K562 treated with DMSO at 1 percent for 12 hours (cell line): ENCODE results near the gene DNAH2. TPM values are rescaled to one million over a fixed set of nuclear protein-coding genes. Genes with fewer than 3 reads are reported as not detected.

Source experiments
- total RNA-seq: library from RNA; unstranded; fragments of 300-600 nt; gene quantifications from 2 replicates; pipeline ENCODE4 v1.2.3, GENCODE V29; 2022; ENCODE audit not compliant: insufficient read depth

Gene DNAH2, protein sequence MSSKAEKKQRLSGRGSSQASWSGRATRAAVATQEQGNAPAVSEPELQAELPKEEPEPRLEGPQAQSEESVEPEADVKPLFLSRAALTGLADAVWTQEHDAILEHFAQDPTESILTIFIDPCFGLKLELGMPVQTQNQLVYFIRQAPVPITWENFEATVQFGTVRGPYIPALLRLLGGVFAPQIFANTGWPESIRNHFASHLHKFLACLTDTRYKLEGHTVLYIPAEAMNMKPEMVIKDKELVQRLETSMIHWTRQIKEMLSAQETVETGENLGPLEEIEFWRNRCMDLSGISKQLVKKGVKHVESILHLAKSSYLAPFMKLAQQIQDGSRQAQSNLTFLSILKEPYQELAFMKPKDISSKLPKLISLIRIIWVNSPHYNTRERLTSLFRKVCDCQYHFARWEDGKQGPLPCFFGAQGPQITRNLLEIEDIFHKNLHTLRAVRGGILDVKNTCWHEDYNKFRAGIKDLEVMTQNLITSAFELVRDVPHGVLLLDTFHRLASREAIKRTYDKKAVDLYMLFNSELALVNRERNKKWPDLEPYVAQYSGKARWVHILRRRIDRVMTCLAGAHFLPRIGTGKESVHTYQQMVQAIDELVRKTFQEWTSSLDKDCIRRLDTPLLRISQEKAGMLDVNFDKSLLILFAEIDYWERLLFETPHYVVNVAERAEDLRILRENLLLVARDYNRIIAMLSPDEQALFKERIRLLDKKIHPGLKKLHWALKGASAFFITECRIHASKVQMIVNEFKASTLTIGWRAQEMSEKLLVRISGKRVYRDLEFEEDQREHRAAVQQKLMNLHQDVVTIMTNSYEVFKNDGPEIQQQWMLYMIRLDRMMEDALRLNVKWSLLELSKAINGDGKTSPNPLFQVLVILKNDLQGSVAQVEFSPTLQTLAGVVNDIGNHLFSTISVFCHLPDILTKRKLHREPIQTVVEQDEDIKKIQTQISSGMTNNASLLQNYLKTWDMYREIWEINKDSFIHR (N-terminal part only)
- not detected in 2 replicates for total RNA-seq

DNA sequence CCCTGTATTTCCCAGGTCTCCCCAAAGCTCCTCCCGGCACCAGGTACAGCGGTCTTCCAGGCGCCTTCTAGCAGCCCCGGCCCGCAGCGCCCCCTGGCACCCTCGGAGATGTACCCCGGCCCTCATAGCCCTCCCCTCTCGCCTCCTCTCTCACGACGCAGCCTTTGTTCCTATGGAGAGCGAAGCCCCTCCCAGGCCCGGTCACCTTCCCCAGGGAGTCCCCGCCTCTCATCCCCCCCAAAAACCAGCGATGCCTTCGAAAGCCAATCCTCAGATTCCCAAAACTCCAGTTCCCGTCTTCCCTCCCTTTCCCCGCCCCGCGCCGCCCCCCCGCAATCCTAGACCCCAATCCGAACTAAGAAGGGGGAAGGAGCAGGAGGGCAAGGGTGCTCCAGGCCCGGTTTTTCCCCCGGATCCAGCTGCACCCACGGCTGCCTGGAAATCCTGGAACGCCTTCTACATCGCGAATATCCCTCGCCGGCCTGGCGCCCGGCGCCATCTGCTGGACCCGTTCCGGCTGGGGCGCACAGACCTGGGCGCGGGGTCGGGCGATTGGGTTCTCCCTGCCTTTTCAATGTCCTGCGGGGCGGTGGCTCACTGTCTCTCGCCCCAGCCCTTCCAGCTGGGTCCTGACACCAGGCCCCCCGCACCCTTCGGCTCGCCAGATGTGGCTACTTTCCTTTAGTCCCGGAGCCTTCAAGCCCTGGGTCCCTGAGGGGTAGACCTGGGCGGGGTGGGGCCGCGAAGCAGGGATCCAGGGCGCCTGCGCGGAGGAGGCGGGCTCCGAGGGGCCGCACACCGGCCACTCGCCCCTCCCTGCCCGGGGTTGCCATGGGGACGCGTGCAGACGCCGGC is at the start of gene DNAH2:
TSS of gene DNAH2 (plus strand) at position 844 of the 855 bp plus-strand sequence. CDS start 1,991 bp downstream, outside the sequence.

DNA sequence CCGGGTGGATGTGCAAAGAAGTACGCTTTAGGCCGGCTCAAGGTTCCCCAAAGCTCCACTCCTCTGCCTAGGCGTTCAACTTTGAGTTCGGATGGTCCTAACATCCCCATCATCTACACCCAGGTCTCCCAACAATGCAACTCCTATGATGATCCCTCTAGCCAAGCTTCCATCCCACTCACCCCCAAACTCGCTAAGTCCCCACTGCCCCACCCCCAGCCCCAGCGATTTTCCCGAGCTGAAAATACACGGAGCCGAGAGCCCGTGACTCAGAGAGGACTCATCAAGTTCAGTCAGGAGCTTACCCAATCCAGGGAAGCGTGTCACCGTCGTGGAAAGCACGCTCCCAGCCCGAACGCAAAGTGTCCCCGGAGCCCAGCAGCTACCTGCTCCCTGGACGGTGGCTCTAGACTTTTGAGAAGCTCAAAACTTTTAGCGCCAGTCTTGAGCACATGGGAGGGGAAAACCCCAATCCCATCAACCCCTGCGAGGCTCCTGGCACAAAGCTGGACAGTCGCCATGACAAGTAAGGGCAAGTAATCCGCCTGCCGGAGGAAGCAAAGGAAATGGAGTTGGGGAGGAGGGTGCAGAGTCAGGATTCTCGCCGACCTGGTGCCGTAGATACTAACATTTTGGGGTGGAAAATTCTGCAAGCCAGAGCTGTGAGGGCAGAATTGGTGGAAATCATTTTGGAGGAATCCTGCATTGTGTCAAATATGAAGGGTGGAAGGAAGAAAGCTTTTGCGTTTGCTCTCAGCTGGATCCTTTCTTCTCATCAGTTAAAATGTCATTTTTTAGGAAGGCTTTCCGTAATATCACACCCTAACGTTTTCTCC is 30.3 kb upstream of the DNAH2 start, which contains the start of gene TP53:
TSS of gene TP53 (minus strand) at position 419 of the 836 bp plus-strand sequence. CDS start 10,896 bp downstream, outside the sequence.

GRCh38 chr17:7687908-7688807 is 29.4 kb upstream of the DNAH2 start, which contains the start of gene WRAP53:
TSS of gene WRAP53 (plus strand) at chr17:7688477. CDS start at chr17:7688649, 172 bp downstream.

GRCh38 chr17:7704601-7705268 is 12.8 kb upstream of the DNAH2 start, which contains the start of gene EFNB3:
TSS of gene EFNB3 (plus strand) at chr17:7705202. CDS start at chr17:7705599, 397 bp downstream.

GRCh38 chr17:7833795-7834541 is 116.4 kb downstream of the DNAH2 start, which contains the start of gene KDM6B:
TSS of gene KDM6B (plus strand) at chr17:7834217. CDS start at chr17:7845555, 11,338 bp downstream.

GRCh38 chr17:7854851-7855659 is 137.5 kb downstream of the DNAH2 start, which contains the start of gene TMEM88:
TSS of gene TMEM88 (plus strand) at chr17:7855066. CDS start at chr17:7855075, 9 bp downstream.

GRCh38 chr17:7856811-7857712 is 139.5 kb downstream of the DNAH2 start, which contains the start of gene NAA38:
TSS of gene NAA38 (minus strand) at chr17:7857559. CDS start at chr17:7857463, 96 bp downstream.

DNA sequence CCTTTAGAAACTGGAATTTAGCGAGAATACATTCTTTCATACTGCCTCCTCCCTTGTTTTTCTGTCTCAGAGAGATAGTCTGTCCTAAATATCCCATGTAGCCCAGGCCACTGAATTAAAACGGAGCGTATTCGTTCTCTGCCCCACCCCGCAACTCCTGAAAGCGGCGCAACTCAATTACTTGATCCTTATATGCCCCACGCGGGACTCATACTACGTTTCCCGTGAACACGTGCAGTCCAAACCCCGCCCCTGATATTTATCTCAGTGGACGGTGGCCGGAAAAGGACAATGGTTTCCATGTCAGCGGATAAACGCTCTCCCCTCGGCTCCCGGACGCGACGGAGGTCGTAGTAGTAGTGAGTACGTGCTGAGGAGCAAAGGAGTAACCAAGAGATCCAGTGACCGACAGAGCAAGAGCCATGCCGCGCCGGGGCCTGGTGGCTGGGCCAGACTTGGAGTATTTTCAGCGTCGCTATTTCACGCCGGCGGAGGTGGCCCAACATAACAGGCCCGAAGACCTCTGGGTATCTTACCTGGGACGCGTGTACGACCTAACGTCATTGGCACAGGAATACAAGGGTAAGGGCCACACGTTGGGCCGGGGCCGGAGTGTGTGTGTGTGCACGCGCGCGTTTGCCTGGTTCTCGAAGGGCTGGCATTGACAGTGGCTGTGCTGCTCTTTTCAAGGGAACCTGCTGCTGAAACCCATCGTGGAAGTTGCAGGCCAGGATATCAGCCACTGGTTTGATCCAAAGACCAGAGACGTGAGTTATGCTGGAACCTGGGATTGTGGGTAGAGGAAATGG is 140.4 kb downstream of the DNAH2 start, which contains the start of gene CYB5D1:
TSS of gene CYB5D1 (plus strand) at position 291 of the 809 bp plus-strand sequence. CDS start at position 423, 132 bp downstream.

Other genes with a start within 250 kb of the DNAH2 start
- 1.2 and 5.1 TPM in 2 replicates for gene ZBTB4, start 238.1 kb upstream of the DNAH2 start, total RNA-seq
- not detected in 2 replicates for gene SLC35G6, start 236.3 kb upstream of the DNAH2 start, total RNA-seq
- 19.1 and 87.4 TPM in 2 replicates for gene POLR2A, start 233.4 kb upstream of the DNAH2 start, total RNA-seq
- 0.73 TPM in 1 of 2 replicates, not detected in the other for gene TNFSF12, start 168.7 kb upstream of the DNAH2 start, total RNA-seq
- gene TNFSF13, start 159.0 kb upstream of the DNAH2 start, total RNA-seq = 2.0 TPM in 1 of 2 replicates, not detected in the other
- 34.6 and 35.9 TPM in 2 replicates for gene SENP3, start 155.8 kb upstream of the DNAH2 start, total RNA-seq
- 29.0 and 33.7 TPM in 2 replicates for gene CD68, start 138.1 kb upstream of the DNAH2 start, total RNA-seq
- 58.4 and 59.6 TPM in 2 replicates for gene MPDU1, start 133.9 kb upstream of the DNAH2 start, total RNA-seq
- gene SOX15, start 127.7 kb upstream of the DNAH2 start, total RNA-seq = 2.3 and 5.6 TPM in 2 replicates
- 43.7 and 60.0 TPM in 2 replicates for gene FXR2, start 102.8 kb upstream of the DNAH2 start, total RNA-seq
- gene SAT2, start 89.9 kb upstream of the DNAH2 start, total RNA-seq = 61.5 and 61.6 TPM in 2 replicates
- gene SHBG, start 87.6 kb upstream of the DNAH2 start, total RNA-seq = not detected in 2 replicates
- gene ATP1B2, start 66.8 kb upstream of the DNAH2 start, total RNA-seq = 1.7 and 4.2 TPM in 2 replicates
- 5.9 and 6.0 TPM in 2 replicates for gene TP53, start 30.3 kb upstream of the DNAH2 start, total RNA-seq
- gene WRAP53, start 29.3 kb upstream of the DNAH2 start, total RNA-seq = 40.5 and 46.5 TPM in 2 replicates
- not detected in 2 replicates for gene EFNB3, start 12.5 kb upstream of the DNAH2 start, total RNA-seq
- 4.7 and 22.0 TPM in 2 replicates for gene KDM6B, start 116.5 kb downstream of the DNAH2 start, total RNA-seq
- gene TMEM88, start 137.3 kb downstream of the DNAH2 start, total RNA-seq = 2.8 TPM in 1 of 2 replicates, not detected in the other
- 49.9 and 82.9 TPM in 2 replicates for gene NAA38, start 139.8 kb downstream of the DNAH2 start, total RNA-seq
- gene CYB5D1, start 140.3 kb downstream of the DNAH2 start, total RNA-seq = 0.70 and 2.5 TPM in 2 replicates
- 12.4 and 22.4 TPM in 2 replicates for gene CHD3, start 171.0 kb downstream of the DNAH2 start, total RNA-seq
- gene RNF227, start 198.5 kb downstream of the DNAH2 start, total RNA-seq = 0.31 and 1.5 TPM in 2 replicates
- gene KCNAB3, start 212.1 kb downstream of the DNAH2 start, total RNA-seq = 1.4 and 2.1 TPM in 2 replicates
- gene TRAPPC1, start 214.2 kb downstream of the DNAH2 start, total RNA-seq = 125 and 136 TPM in 2 replicates
- gene CNTROB, start 214.5 kb downstream of the DNAH2 start, total RNA-seq = 21.9 and 37.3 TPM in 2 replicates